Testis (tissue), 3 donors: ENCODE results near the gene NECTIN2. TPM values are rescaled to one million over a fixed set of nuclear protein-coding genes. Genes with fewer than 3 reads are reported as not detected.

Experiments used
- DNase-seq: peaks from one replicate; pipeline ENCODE4 v3.0.0-alpha.2; 2019
- H3K27ac ChIP-seq, 2 donors: fragments of 200-600 bp; sonication (generic); one replicate each; pipeline ENCODE4 v1.5.1; 2019
- H3K27me3 ChIP-seq: fragments of 200-600 bp; sonication (generic); one replicate; pipeline ENCODE4 v1.5.1; 2019
- H3K36me3 ChIP-seq: fragments of 200-600 bp; sonication (generic); one replicate; pipeline ENCODE4 v1.5.1; 2017; ENCODE audit warnings: low read depth; ENCODE audit errors: missing control alignments
- H3K4me1 ChIP-seq: fragments of 200-600 bp; sonication (generic); one replicate; pipeline ENCODE4 v1.5.1; 2019
- H3K4me3 ChIP-seq, 2 donors: fragments of 200-600 bp; sonication (generic); one replicate each; pipeline ENCODE4 v1.5.1; 2017 to 2019
- H3K9me3 ChIP-seq: fragments of 200-600 bp; sonication (generic); one replicate; pipeline ENCODE4 v1.5.1; 2017
- POLR2A ChIP-seq: fragments of 450-650 bp; IDR thresholded peaks from one replicate; pipeline ENCODE4 v1.6.1; 2017; ENCODE audit warnings: antibody characterized with exemption, mild to moderate bottlenecking, moderate library complexity
- whole genome bisulfite sequencing, 2 donors: methylation state at CpG; one replicate each; pipeline ENCODE4 v1.1.5; 2018; 5-methylcytosine and 5-hydroxymethylcytosine counted together
- intact Hi-C: fragments of 100-400 bp; cut with DNase I; formaldehyde crosslinking; loops from one replicate; pipeline ENCODE4 v1.15.1; 2023; ENCODE audit warnings: low total_unique reads
- polyA plus RNA-seq: library from polyadenylated mRNA; stranded (reverse); fragments of 350-450 nt; fragmentation: Illumina TruSeq; extraction: RNeasy Lipid Tissue Mini Kit (QIAGEN cat#74804); gene quantifications from one replicate; pipeline ENCODE4 v1.2.3, GENCODE V29; 2014; ENCODE audit warnings: low read depth, low replicate concordance; ENCODE audit not compliant: insufficient read depth
- total RNA-seq, 2 donors: library from RNA; depleted of rRNA; stranded (reverse); fragments of >200 nt; gene quantifications; one replicate each; pipeline ENCODE4 v1.2.3, GENCODE V29; 2016
- TF ChIP-seq, protein P1 (sequence below), 3 experiments: fragments of 450-650 bp in 2 of 3; fragments of 200-600 bp in 1 of 3; sonication (generic) in 1 of 3; IDR thresholded peaks; one replicate each; pipeline ENCODE4 v1.5.1; 2016 to 2019; ENCODE audit warnings: antibody characterized with exemption in 3 of 3, mild to moderate bottlenecking in 2 of 3, moderate library complexity in 1 of 3

Gene NECTIN2
- total and polyA plus RNA-seq, 3 donors from 2014 or later: 158 to 278 (median 268) TPM

DNA sequence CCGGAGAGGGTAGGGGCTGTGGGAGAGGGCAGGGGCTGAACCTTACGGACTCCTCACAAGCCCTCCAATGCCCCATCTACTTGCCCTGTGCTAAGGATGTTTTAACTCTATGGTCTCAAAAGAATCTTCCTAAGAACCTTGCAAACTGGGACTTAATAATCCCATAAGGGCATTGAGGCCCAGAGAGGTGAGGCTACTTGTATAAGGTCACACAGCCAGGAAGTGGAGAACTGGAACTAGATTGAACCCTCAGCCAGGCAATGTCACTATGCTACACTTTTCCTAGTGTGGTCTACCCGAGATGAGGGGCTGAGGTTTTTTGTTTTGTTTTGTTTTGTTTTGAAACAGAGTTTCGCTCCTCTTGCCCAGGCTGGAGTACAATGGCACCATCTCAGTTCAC is 85.4 kb downstream of the NECTIN2 start:
- H3K9me3 ChIP-seq: no peaks in the 10 kb centered on the region
- peaks cover 17% of the 10 kb centered on the region for H3K4me1 ChIP-seq
- intact Hi-C loops: no loop called here
- DNase-seq: no peak
- WGBS, 2 donors: 92 to 96% methylated on average over 4 of the region's 4 CpGs
- no peak overlapping the region for H3K27ac ChIP-seq
- TF ChIP-seq, protein P1, sequence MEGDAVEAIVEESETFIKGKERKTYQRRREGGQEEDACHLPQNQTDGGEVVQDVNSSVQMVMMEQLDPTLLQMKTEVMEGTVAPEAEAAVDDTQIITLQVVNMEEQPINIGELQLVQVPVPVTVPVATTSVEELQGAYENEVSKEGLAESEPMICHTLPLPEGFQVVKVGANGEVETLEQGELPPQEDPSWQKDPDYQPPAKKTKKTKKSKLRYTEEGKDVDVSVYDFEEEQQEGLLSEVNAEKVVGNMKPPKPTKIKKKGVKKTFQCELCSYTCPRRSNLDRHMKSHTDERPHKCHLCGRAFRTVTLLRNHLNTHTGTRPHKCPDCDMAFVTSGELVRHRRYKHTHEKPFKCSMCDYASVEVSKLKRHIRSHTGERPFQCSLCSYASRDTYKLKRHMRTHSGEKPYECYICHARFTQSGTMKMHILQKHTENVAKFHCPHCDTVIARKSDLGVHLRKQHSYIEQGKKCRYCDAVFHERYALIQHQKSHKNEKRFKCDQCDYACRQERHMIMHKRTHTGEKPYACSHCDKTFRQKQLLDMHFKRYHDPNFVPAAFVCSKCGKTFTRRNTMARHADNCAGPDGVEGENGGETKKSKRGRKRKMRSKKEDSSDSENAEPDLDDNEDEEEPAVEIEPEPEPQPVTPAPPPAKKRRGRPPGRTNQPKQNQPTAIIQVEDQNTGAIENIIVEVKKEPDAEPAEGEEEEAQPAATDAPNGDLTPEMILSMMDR (IDR thresholded peaks at IDR 0.05): no peak
- no peak for TF ChIP-seq POLR2A
- no peak overlapping the region for H3K4me3 ChIP-seq
- H3K36me3 ChIP-seq: no peaks in the 10 kb centered on the region
- no peaks in the 10 kb centered on the region for H3K27me3 ChIP-seq

Other genes starting within 250 kb of the NECTIN2 start
- gene IGSF23, start 232.7 kb upstream of the NECTIN2 start, total RNA-seq: under 1 TPM; 0.37 to 0.79 TPM
- gene IGSF23, start 232.7 kb upstream of the NECTIN2 start, polyA plus RNA-seq: not detected
- 10 to 100 TPM; 29.1 to 41.1 TPM for gene PVR, start 202.4 kb upstream of the NECTIN2 start, total RNA-seq
- 31.9 TPM for gene PVR, start 202.4 kb upstream of the NECTIN2 start, polyA plus RNA-seq
- gene CEACAM19, start 174.8 kb upstream of the NECTIN2 start, total RNA-seq: 10 to 100 TPM in 1 of 2 donors, 1 to 10 TPM in 1; 9.9 to 11.2 TPM
- 14.7 TPM for gene CEACAM19, start 174.8 kb upstream of the NECTIN2 start, polyA plus RNA-seq
- gene CEACAM16, start 147.1 kb upstream of the NECTIN2 start, total RNA-seq: under 1 TPM in 1 of 2 donors, not detected in 1; 0.50 TPM
- not detected for gene CEACAM16, start 147.1 kb upstream of the NECTIN2 start, polyA plus RNA-seq
- gene BCL3, start 97.6 kb upstream of the NECTIN2 start, total RNA-seq: 10 to 100 TPM; 31.7 to 38.1 TPM
- gene BCL3, start 97.6 kb upstream of the NECTIN2 start, polyA plus RNA-seq: 15.5 TPM
- gene CBLC, start 68.4 kb upstream of the NECTIN2 start, total RNA-seq: 1 to 10 TPM; 4.9 to 6.9 TPM
- gene CBLC, start 68.4 kb upstream of the NECTIN2 start, polyA plus RNA-seq: 1.9 TPM
- 100 to 1,000 TPM in 1 of 2 donors, 10 to 100 TPM in 1; 67.8 to 128 TPM for gene BCAM, start 37.2 kb upstream of the NECTIN2 start, total RNA-seq
- gene BCAM, start 37.2 kb upstream of the NECTIN2 start, polyA plus RNA-seq: 113 TPM
- 10 to 100 TPM; 54.7 to 67.3 TPM for gene TOMM40, start 45.0 kb downstream of the NECTIN2 start, total RNA-seq
- gene TOMM40, start 45.0 kb downstream of the NECTIN2 start, polyA plus RNA-seq: 43.1 TPM
- 100 to 1,000 TPM; 215 to 494 TPM for gene APOE, start 59.5 kb downstream of the NECTIN2 start, total RNA-seq
- 185 TPM for gene APOE, start 59.5 kb downstream of the NECTIN2 start, polyA plus RNA-seq
- 10 to 100 TPM in 1 of 2 donors, 1 to 10 TPM in 1; 9.4 to 43.9 TPM for gene APOC1, start 68.3 kb downstream of the NECTIN2 start, total RNA-seq
- gene APOC1, start 68.3 kb downstream of the NECTIN2 start, polyA plus RNA-seq: 42.9 TPM
- not detected for gene APOC4, start 95.9 kb downstream of the NECTIN2 start, total RNA-seq
- gene APOC4, start 95.9 kb downstream of the NECTIN2 start, polyA plus RNA-seq: not detected
- gene APOC2, start 99.8 kb downstream of the NECTIN2 start, total RNA-seq: 1 to 10 TPM; 1.1 to 1.2 TPM
- 2.9 TPM for gene APOC2, start 99.8 kb downstream of the NECTIN2 start, polyA plus RNA-seq
- gene CLPTM1, start 109.1 kb downstream of the NECTIN2 start, total RNA-seq: 100 to 1,000 TPM; 198 to 204 TPM
- gene CLPTM1, start 109.1 kb downstream of the NECTIN2 start, polyA plus RNA-seq: 179 TPM
- 1 to 10 TPM; 9.1 to 9.7 TPM for gene RELB, start 155.2 kb downstream of the NECTIN2 start, total RNA-seq
- 10.1 TPM for gene RELB, start 155.2 kb downstream of the NECTIN2 start, polyA plus RNA-seq
- 100 to 1,000 TPM; 113 to 132 TPM for gene CLASRP, start 192.7 kb downstream of the NECTIN2 start, total RNA-seq
- gene CLASRP, start 192.7 kb downstream of the NECTIN2 start, polyA plus RNA-seq: 76.1 TPM
- gene ZNF296, start 230.2 kb downstream of the NECTIN2 start, total RNA-seq: 1 to 10 TPM; 5.8 to 6.7 TPM
- gene ZNF296, start 230.2 kb downstream of the NECTIN2 start, polyA plus RNA-seq: 3.0 TPM
- 10 to 100 TPM in 1 of 2 donors, 1 to 10 TPM in 1; 7.6 to 13.5 TPM for gene GEMIN7, start 233.0 kb downstream of the NECTIN2 start, total RNA-seq
- gene GEMIN7, start 233.0 kb downstream of the NECTIN2 start, polyA plus RNA-seq: 9.7 TPM
- gene PPP1R37, start 246.9 kb downstream of the NECTIN2 start, total RNA-seq: 10 to 100 TPM; 82.5 to 83.0 TPM
- gene PPP1R37, start 246.9 kb downstream of the NECTIN2 start, polyA plus RNA-seq: 28.5 TPM